Lower lobe of right lung (tissue), 2 donors: ENCODE data around the gene PRR23B. TPM values are rescaled to one million over a fixed set of nuclear protein-coding genes. Genes with fewer than 3 reads are reported as not detected.

Experiments used
- ATAC-seq, 2 donors: fragments of 200-7000 bp; cut with Tn5 transposase; one replicate each; pipeline ENCODE4 v1.9.1; 2020 to 2022; ENCODE audit warnings: mild to moderate bottlenecking in 2 of 2, moderate library complexity in 2 of 2
- DNase-seq: peaks from one replicate; pipeline ENCODE4 v3.0.0-alpha.2; 2020
- H3K27ac ChIP-seq: fragments of 200-600 bp; one replicate; pipeline ENCODE4 v1.8.0; 2022
- H3K27me3 ChIP-seq: fragments of 200-600 bp; one replicate; pipeline ENCODE4 v1.8.0; 2022; ENCODE audit warnings: low read depth
- H3K36me3 ChIP-seq: fragments of 200-600 bp; one replicate; pipeline ENCODE4 v1.8.0; 2022; ENCODE audit warnings: mild to moderate bottlenecking
- H3K4me1 ChIP-seq: fragments of 200-600 bp; one replicate; pipeline ENCODE4 v1.8.0; 2022
- H3K4me3 ChIP-seq: fragments of 200-600 bp; one replicate; pipeline ENCODE4 v1.8.0; 2022; ENCODE audit warnings: mild to moderate bottlenecking
- H3K9me3 ChIP-seq: fragments of 200-600 bp; one replicate; pipeline ENCODE4 v1.8.0; 2022
- intact Hi-C: fragments of 100-400 bp; cut with DNase I; formaldehyde crosslinking; loops from one replicate; pipeline ENCODE4 v1.11.0; 2022
- total RNA-seq: library from RNA; stranded (reverse); fragmentation: NEBNext Ultra II Directional; extraction: Animal tissue kit (Norgen Biotek cat#: 25700); gene quantifications from one replicate; pipeline ENCODE4 v1.2.1, GENCODE V29; 2021
- TF ChIP-seq, protein P1 (sequence below): fragments of 200-600 bp; IDR thresholded peaks from one replicate; pipeline ENCODE4 v1.8.0; 2022; ENCODE audit warnings: antibody characterized with exemption, mild to moderate bottlenecking
- donor health status: DM: no; HTN: yes; CAD: no; lungs with severe emphysema.

PRR23B gene
- total RNA-seq, 1 donor from 2014 or later = not detected

DNA sequence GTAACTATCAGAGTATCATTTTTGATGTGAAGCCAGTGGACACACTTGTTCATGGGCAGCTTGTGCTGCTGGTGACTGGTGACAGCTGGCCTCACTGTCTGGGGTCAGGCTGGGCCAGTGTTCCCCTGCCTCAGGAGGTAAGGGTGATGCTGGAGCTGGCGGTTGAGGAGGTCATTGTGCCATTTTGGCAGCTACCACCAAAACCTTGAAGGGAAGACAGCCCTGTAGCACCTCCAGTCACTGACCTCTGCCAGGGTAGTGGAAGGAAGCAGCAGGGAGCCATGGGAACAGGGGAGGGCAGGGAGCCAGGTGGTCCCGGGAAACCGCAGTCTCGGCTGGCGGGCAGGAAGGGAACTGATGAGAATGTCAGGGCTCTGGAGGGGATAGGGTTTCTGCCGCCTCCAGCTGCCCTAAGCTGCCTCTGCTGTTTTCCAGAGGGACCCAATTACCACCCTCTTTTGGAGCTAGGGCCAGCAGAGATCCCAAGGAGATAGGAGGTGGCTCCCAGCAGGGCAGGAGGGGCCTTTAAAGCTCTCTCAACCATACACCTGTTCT is 48.9 kb downstream of the PRR23B start:
- Histone ChIP-seq H3K4me1 (no peaks in the 10 kb centered on the region), H3K36me3 (no peaks in the 10 kb centered on the region), H3K27ac (no peak overlapping the region), H3K9me3 (no peaks in the 10 kb centered on the region), H3K4me3 (no peak overlapping the region), H3K27me3 (peaks cover 5% of the 10 kb centered on the region)
- intact Hi-C loops = no loop called here
- ATAC-seq (no peak), DNase-seq (no peak)
- TF ChIP-seq, protein P1, sequence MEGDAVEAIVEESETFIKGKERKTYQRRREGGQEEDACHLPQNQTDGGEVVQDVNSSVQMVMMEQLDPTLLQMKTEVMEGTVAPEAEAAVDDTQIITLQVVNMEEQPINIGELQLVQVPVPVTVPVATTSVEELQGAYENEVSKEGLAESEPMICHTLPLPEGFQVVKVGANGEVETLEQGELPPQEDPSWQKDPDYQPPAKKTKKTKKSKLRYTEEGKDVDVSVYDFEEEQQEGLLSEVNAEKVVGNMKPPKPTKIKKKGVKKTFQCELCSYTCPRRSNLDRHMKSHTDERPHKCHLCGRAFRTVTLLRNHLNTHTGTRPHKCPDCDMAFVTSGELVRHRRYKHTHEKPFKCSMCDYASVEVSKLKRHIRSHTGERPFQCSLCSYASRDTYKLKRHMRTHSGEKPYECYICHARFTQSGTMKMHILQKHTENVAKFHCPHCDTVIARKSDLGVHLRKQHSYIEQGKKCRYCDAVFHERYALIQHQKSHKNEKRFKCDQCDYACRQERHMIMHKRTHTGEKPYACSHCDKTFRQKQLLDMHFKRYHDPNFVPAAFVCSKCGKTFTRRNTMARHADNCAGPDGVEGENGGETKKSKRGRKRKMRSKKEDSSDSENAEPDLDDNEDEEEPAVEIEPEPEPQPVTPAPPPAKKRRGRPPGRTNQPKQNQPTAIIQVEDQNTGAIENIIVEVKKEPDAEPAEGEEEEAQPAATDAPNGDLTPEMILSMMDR = no peak

Other genes with a start within 250 kb of the PRR23B start
- 44.6 TPM for gene PIK3CB, start 186.0 kb downstream of the PRR23B start, total RNA-seq
- not detected for gene FOXL2, start 73.8 kb downstream of the PRR23B start, total RNA-seq
- not detected for gene FOXL2NB, start 73.7 kb downstream of the PRR23B start, total RNA-seq
- not detected for gene PRR23A, start 14.7 kb downstream of the PRR23B start, total RNA-seq
- gene PRR23C, start 24.0 kb upstream of the PRR23B start, total RNA-seq = not detected